HL-60 (cell line): ENCODE measurements around the gene SH2B2.

ENCODE experiments used
- POLR2AphosphoS5 ChIP-seq: IDR thresholded peaks from 2 replicates; pipeline ENCODE4 v1.6.1; 2012; ENCODE audit warnings: low read depth
- SPI1 ChIP-seq: IDR thresholded peaks from 2 replicates; pipeline ENCODE4 v1.6.1; 2012; ENCODE audit warnings: low read depth, mild to moderate bottlenecking, borderline replicate concordance
- TF ChIP-seq, protein P1 (sequence below): IDR thresholded peaks from 2 replicates; pipeline ENCODE4 v1.6.1; 2012; ENCODE audit warnings: low read depth; ENCODE audit not compliant: insufficient replicate concordance
- TF ChIP-seq, protein P2 (sequence below): IDR thresholded peaks from one replicate; pipeline ENCODE4 v1.5.1; 2011; ENCODE audit warnings: low read length, control low read depth, inconsistent platforms; ENCODE audit not compliant: insufficient read depth

DNA sequence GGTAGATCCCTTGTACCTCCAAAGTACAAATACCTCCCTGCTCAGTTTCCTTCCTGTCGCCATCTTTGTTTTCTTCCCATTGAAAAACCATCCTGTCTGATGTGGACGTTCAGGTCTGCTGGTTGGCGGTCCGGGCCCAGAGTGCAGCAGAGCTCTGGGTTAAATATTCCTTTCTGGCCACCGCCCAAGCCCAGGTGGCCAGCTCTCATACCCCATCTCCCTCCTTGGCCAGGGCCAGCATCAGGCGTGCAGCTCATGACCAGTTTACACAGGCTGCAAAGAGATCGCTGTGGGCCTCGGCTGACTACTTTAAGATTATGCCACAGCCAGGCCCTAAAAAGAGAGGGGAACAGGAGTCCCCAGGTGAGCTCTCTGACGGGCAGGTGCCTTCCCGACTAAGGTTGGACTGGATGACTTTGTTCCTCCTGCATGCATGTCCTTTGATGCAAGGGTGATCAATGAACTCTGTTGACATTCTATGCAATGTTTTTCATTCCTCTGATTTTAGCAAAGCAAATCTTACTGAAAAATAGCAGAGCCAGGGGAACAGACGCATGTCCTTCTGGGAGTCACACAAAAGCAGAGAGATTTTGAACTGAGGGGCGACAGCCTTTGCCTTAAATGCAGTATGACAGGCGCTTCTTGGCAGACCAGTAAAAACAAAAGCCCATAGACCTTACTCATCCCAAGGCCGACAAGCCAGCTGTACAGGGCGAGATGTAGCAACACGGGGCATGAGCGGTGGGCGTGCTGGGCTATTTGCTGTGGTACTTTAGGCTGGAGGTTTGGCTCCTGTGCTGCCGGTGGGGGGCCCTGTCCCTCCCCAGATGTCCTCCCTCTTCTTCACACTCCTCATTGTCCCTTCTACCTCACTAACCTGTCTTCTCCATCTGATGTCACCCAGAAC, 33.3 kb upstream of the SH2B2 start:
- TF ChIP-seq, protein P1, sequence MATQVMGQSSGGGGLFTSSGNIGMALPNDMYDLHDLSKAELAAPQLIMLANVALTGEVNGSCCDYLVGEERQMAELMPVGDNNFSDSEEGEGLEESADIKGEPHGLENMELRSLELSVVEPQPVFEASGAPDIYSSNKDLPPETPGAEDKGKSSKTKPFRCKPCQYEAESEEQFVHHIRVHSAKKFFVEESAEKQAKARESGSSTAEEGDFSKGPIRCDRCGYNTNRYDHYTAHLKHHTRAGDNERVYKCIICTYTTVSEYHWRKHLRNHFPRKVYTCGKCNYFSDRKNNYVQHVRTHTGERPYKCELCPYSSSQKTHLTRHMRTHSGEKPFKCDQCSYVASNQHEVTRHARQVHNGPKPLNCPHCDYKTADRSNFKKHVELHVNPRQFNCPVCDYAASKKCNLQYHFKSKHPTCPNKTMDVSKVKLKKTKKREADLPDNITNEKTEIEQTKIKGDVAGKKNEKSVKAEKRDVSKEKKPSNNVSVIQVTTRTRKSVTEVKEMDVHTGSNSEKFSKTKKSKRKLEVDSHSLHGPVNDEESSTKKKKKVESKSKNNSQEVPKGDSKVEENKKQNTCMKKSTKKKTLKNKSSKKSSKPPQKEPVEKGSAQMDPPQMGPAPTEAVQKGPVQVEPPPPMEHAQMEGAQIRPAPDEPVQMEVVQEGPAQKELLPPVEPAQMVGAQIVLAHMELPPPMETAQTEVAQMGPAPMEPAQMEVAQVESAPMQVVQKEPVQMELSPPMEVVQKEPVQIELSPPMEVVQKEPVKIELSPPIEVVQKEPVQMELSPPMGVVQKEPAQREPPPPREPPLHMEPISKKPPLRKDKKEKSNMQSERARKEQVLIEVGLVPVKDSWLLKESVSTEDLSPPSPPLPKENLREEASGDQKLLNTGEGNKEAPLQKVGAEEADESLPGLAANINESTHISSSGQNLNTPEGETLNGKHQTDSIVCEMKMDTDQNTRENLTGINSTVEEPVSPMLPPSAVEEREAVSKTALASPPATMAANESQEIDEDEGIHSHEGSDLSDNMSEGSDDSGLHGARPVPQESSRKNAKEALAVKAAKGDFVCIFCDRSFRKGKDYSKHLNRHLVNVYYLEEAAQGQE: no peak
- TF ChIP-seq SPI1 (no peak), POLR2AphosphoS5 (no peak)
- TF ChIP-seq, protein P2, sequence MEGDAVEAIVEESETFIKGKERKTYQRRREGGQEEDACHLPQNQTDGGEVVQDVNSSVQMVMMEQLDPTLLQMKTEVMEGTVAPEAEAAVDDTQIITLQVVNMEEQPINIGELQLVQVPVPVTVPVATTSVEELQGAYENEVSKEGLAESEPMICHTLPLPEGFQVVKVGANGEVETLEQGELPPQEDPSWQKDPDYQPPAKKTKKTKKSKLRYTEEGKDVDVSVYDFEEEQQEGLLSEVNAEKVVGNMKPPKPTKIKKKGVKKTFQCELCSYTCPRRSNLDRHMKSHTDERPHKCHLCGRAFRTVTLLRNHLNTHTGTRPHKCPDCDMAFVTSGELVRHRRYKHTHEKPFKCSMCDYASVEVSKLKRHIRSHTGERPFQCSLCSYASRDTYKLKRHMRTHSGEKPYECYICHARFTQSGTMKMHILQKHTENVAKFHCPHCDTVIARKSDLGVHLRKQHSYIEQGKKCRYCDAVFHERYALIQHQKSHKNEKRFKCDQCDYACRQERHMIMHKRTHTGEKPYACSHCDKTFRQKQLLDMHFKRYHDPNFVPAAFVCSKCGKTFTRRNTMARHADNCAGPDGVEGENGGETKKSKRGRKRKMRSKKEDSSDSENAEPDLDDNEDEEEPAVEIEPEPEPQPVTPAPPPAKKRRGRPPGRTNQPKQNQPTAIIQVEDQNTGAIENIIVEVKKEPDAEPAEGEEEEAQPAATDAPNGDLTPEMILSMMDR: no peak
